Measurements from ENCODE around the gene IFFO2. TPM values are rescaled to one million over a fixed set of nuclear protein-coding genes. Genes with fewer than 3 reads are reported as not detected.

Gene IFFO2
- total and polyA plus RNA-seq, 2 of the 13 experiments (the other 11 are each of a cell fraction or from before 2014, with no cell fraction given): 7.3 to 16.7 TPM

DNA sequence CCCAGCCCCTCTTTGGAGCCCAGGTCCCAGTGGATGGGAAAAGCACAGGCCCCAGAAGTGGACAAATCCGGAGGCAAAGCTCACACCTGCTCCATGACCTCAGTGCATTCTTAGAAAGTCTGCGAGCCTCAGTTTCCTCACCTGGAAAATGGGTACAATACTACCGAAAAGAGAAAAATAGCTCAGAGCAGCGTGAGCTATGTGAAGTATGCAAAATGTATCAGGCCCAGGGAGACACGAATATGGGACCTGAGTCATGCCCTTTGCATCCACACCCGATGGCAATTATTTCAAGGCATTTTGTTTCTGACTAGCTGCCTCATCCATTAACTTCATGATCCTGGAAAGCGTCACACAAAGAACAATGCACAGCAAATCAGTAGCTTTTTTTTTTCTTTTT, 63.4 kb downstream of the IFFO2 start (continued):
- TF ChIP-seq CAMTA2 (CRISPR knock-in tag; IDR thresholded peaks at IDR 0.05; ENCODE audit: borderline replicate concordance) (no peak), ZNF430 (CRISPR knock-in tag; IDR thresholded peaks at IDR 0.05) (no peak), SP4 (CRISPR knock-in tag; IDR thresholded peaks at IDR 0.05) (no peak), ZMYM3 (CRISPR knock-in tag; IDR thresholded peaks at IDR 0.05) (peak; percentile 60; the same call in 1 of the 2 replicates), NFIB (CRISPR knock-in tag; IDR thresholded peaks at IDR 0.05; ENCODE audit: borderline replicate concordance) (no peak), ZNF331 (CRISPR knock-in tag; IDR thresholded peaks at IDR 0.05) (no peak), ZNF577 (CRISPR knock-in tag; IDR thresholded peaks at IDR 0.05; ENCODE audit: borderline replicate concordance, low read depth) (no peak), BRD4 (CRISPR knock-in tag; IDR thresholded peaks at IDR 0.05) (no peak), ZNF282 (IDR thresholded peaks at IDR 0.05; ENCODE audit: partially characterized antibody) (no peak), POLR2AphosphoS2 (IDR thresholded peaks at IDR 0.05; ENCODE audit: low read depth, low read length) (no peak), NCOA1 (CRISPR knock-in tag; IDR thresholded peaks at IDR 0.05) (no peak)
- TF ChIP-seq, protein P1, sequence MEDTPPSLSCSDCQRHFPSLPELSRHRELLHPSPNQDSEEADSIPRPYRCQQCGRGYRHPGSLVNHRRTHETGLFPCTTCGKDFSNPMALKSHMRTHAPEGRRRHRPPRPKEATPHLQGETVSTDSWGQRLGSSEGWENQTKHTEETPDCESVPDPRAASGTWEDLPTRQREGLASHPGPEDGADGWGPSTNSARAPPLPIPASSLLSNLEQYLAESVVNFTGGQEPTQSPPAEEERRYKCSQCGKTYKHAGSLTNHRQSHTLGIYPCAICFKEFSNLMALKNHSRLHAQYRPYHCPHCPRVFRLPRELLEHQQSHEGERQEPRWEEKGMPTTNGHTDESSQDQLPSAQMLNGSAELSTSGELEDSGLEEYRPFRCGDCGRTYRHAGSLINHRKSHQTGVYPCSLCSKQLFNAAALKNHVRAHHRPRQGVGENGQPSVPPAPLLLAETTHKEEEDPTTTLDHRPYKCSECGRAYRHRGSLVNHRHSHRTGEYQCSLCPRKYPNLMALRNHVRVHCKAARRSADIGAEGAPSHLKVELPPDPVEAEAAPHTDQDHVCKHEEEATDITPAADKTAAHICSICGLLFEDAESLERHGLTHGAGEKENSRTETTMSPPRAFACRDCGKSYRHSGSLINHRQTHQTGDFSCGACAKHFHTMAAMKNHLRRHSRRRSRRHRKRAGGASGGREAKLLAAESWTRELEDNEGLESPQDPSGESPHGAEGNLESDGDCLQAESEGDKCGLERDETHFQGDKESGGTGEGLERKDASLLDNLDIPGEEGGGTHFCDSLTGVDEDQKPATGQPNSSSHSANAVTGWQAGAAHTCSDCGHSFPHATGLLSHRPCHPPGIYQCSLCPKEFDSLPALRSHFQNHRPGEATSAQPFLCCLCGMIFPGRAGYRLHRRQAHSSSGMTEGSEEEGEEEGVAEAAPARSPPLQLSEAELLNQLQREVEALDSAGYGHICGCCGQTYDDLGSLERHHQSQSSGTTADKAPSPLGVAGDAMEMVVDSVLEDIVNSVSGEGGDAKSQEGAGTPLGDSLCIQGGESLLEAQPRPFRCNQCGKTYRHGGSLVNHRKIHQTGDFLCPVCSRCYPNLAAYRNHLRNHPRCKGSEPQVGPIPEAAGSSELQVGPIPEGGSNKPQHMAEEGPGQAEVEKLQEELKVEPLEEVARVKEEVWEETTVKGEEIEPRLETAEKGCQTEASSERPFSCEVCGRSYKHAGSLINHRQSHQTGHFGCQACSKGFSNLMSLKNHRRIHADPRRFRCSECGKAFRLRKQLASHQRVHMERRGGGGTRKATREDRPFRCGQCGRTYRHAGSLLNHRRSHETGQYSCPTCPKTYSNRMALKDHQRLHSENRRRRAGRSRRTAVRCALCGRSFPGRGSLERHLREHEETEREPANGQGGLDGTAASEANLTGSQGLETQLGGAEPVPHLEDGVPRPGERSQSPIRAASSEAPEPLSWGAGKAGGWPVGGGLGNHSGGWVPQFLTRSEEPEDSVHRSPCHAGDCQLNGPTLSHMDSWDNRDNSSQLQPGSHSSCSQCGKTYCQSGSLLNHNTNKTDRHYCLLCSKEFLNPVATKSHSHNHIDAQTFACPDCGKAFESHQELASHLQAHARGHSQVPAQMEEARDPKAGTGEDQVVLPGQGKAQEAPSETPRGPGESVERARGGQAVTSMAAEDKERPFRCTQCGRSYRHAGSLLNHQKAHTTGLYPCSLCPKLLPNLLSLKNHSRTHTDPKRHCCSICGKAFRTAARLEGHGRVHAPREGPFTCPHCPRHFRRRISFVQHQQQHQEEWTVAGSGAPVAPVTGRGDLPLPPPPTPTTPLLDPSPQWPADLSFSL (CRISPR knock-in tag; IDR thresholded peaks at IDR 0.05): no peak
- TF ChIP-seq, protein P2, sequence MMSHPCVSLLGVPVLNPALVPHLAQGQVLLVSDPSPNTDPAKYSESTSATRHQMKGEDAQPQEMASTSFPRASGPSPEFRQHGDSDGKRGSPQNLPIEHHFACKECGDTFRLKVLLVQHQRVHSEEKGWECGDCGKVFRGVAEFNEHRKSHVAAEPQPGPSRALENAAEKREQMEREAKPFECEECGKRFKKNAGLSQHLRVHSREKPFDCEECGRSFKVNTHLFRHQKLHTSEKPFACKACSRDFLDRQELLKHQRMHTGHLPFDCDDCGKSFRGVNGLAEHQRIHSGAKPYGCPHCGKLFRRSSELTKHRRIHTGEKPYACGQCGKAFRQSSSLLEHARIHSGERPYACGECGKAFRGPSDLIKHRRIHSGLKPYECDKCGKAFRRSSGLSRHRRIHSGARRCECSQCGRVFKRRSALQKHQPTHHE (CRISPR knock-in tag; IDR thresholded peaks at IDR 0.05; ENCODE audit: borderline replicate concordance): no peak
- TF ChIP-seq, protein P3, sequence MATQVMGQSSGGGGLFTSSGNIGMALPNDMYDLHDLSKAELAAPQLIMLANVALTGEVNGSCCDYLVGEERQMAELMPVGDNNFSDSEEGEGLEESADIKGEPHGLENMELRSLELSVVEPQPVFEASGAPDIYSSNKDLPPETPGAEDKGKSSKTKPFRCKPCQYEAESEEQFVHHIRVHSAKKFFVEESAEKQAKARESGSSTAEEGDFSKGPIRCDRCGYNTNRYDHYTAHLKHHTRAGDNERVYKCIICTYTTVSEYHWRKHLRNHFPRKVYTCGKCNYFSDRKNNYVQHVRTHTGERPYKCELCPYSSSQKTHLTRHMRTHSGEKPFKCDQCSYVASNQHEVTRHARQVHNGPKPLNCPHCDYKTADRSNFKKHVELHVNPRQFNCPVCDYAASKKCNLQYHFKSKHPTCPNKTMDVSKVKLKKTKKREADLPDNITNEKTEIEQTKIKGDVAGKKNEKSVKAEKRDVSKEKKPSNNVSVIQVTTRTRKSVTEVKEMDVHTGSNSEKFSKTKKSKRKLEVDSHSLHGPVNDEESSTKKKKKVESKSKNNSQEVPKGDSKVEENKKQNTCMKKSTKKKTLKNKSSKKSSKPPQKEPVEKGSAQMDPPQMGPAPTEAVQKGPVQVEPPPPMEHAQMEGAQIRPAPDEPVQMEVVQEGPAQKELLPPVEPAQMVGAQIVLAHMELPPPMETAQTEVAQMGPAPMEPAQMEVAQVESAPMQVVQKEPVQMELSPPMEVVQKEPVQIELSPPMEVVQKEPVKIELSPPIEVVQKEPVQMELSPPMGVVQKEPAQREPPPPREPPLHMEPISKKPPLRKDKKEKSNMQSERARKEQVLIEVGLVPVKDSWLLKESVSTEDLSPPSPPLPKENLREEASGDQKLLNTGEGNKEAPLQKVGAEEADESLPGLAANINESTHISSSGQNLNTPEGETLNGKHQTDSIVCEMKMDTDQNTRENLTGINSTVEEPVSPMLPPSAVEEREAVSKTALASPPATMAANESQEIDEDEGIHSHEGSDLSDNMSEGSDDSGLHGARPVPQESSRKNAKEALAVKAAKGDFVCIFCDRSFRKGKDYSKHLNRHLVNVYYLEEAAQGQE (IDR thresholded peaks at IDR 0.05; ENCODE audit: borderline replicate concordance in 1 of 2, low read depth in 1 of 2, low read length in 2 of 2): no peak
